Keratinocyte (primary cell): ENCODE data around the gene STMN3.

Source experiments
- EZH2 ChIP-seq: IDR thresholded peaks from one replicate; pipeline ENCODE4 v1.6.1; 2012; ENCODE audit warnings: inconsistent platforms, mild to moderate bottlenecking, low read length, moderate library complexity
- TF ChIP-seq, protein P1 (sequence below), 3 experiments: IDR thresholded peaks in 1 of 3; conservative IDR thresholded peaks in 1 of 3; optimal IDR thresholded peaks in 1 of 3; 2 replicates in 2 of 3; 3 replicates in 1 of 3; pipeline versions ENCODE3 to v1.5.1; 2011; ENCODE audit warnings: low read length in 3 of 3, mild to moderate bottlenecking in 3 of 3, moderate library complexity in 2 of 3, control low read depth in 1 of 3, inconsistent platforms in 1 of 3; ENCODE audit not compliant: insufficient read depth in 2 of 3; ENCODE audit errors: extremely low read depth in 1 of 3

DNA sequence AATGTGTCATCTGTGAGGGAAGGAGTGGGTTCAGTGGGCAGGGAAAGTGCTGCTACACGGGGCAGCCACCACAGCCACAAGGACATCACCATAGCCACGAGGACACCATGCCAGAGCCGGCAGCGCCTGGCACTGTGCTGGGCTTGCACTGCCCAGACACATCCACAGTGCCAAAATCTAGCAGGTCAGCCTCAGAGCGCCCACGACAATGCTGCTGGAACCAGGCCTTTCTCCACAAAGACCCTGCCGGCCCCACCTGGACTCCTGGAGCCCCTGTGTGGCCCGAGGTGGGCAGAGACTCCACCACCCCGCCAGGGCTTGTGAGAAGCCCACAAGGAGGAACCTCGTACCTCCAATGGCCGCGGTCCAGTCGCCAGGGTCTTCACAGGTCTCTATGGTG is 60.6 kb downstream of the STMN3 start:
- TF ChIP-seq, protein P1, sequence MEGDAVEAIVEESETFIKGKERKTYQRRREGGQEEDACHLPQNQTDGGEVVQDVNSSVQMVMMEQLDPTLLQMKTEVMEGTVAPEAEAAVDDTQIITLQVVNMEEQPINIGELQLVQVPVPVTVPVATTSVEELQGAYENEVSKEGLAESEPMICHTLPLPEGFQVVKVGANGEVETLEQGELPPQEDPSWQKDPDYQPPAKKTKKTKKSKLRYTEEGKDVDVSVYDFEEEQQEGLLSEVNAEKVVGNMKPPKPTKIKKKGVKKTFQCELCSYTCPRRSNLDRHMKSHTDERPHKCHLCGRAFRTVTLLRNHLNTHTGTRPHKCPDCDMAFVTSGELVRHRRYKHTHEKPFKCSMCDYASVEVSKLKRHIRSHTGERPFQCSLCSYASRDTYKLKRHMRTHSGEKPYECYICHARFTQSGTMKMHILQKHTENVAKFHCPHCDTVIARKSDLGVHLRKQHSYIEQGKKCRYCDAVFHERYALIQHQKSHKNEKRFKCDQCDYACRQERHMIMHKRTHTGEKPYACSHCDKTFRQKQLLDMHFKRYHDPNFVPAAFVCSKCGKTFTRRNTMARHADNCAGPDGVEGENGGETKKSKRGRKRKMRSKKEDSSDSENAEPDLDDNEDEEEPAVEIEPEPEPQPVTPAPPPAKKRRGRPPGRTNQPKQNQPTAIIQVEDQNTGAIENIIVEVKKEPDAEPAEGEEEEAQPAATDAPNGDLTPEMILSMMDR (optimal IDR thresholded peaks at IDR 0.05 in 1 of 3, IDR thresholded peaks at IDR 0.05 in 1 of 3, conservative IDR thresholded peaks at IDR 0.05 in 1 of 3; ENCODE audit: extremely low read depth in 1 of 3, insufficient read depth in 2 of 3, low read length in 3 of 3), result no peak
- TF ChIP-seq EZH2, result no peak
